H1 (cell line): ENCODE measurements around the gene TNS3. TPM values are rescaled to one million over a fixed set of nuclear protein-coding genes. Genes with fewer than 3 reads are reported as not detected.

Experiments used
- CTCF ChIA-PET: fragments of 300-600 bp; sonication (Branson Sonifier 250); formaldehyde crosslinking; loops from one replicate; lab custom pipeline; 2021; ENCODE audit not compliant: partially characterized antibody; lab: Charles Lee
- POLR2A ChIA-PET: fragments of 300-600 bp; sonication (Branson Sonifier 250); formaldehyde crosslinking; loops from one replicate; lab custom pipeline; 2021; ENCODE audit warnings: inconsistent platforms; ENCODE audit not compliant: partially characterized antibody; lab: Charles Lee
- DNase-seq, 2 experiments: peaks; one replicate each; pipeline versions ENCODE4 v3.0.0 to v3.0.0-alpha.2; 2010 to 2022; ENCODE audit warnings: low spot score in 2 of 2, low read depth in 1 of 2, mixed read lengths in 1 of 2
- FAIRE-seq: peaks from 2 replicates; lab custom pipeline; 2011; peaks lifted over from hg19 to GRCh38; lab: Jason Lieb, UNC
- H2AFZ ChIP-seq: 2 replicates; pipeline ENCODE4 v1.8.1; 2012; ENCODE audit warnings: low read length, inconsistent platforms
- H2AK5ac ChIP-seq: 2 replicates; pipeline ENCODE4 v1.6.1; 2013; ENCODE audit warnings: low read depth, low read length
- H2BK120ac ChIP-seq: replicated peaks from 2 replicates; pipeline ENCODE3; 2013; ENCODE audit warnings: low read depth, low read length, inconsistent platforms
- H2BK12ac ChIP-seq: 2 replicates; pipeline ENCODE4 v1.6.1; 2013; ENCODE audit warnings: low read depth, low read length
- H2BK15ac ChIP-seq: 2 replicates; pipeline ENCODE4 v1.6.1; 2013; ENCODE audit warnings: low read length
- H2BK20ac ChIP-seq: 2 replicates; pipeline ENCODE4 v1.6.1; 2013; ENCODE audit warnings: low read length
- H2BK5ac ChIP-seq: 2 replicates; pipeline ENCODE4 v1.6.1; 2013; ENCODE audit warnings: low read depth, low read length
- H3K14ac ChIP-seq: 2 replicates; pipeline ENCODE4 v1.6.1; 2013; ENCODE audit warnings: inconsistent platforms; ENCODE audit not compliant: insufficient read length
- H3K18ac ChIP-seq: 2 replicates; pipeline ENCODE4 v1.6.1; 2013; ENCODE audit warnings: low read length; ENCODE audit errors: extremely low read depth
- H3K23ac ChIP-seq: 2 replicates; pipeline ENCODE4 v1.6.1; 2013; ENCODE audit warnings: inconsistent platforms; ENCODE audit not compliant: insufficient read length
- H3K23me2 ChIP-seq: 2 replicates; pipeline ENCODE4 v1.6.1; 2013; ENCODE audit warnings: low read depth, low read length
- H3K27ac ChIP-seq: 2 replicates; pipeline ENCODE4 v1.6.1; 2011; ENCODE audit warnings: low read depth, low read length, inconsistent platforms
- H3K27me3 ChIP-seq, 4 experiments: replicated peaks in 1 of 4; 1 replicate in 1 of 4; 2 replicates in 3 of 4; pipeline versions ENCODE4 v1.6.1 to v1.8.1; 2011 to 2013; ENCODE audit warnings: low read length in 3 of 4, mild to moderate bottlenecking in 3 of 4, inconsistent platforms in 2 of 4, mixed read lengths in 2 of 4, moderate library complexity in 1 of 4; ENCODE audit not compliant: control insufficient read depth in 3 of 4, insufficient read depth in 3 of 4; ENCODE audit errors: extremely low read depth in 1 of 4
- H3K36me3 ChIP-seq, 4 experiments: 2 replicates each; pipeline versions ENCODE4 v1.6.1 to v1.8.1; 2011 to 2013; ENCODE audit warnings: mild to moderate bottlenecking in 4 of 4, low read length in 3 of 4, moderate library complexity in 2 of 4, control low read depth in 1 of 4, inconsistent platforms in 1 of 4; ENCODE audit not compliant: insufficient read depth in 4 of 4, control insufficient read depth in 2 of 4
- H3K4ac ChIP-seq: replicated peaks from 2 replicates; pipeline ENCODE3; 2013; ENCODE audit warnings: low read length, low read depth, mixed read lengths, inconsistent platforms; ENCODE audit not compliant: insufficient read length
- H3K4me1 ChIP-seq, 4 experiments: replicated peaks in 1 of 4; 1 replicate in 1 of 4; 2 replicates in 3 of 4; pipeline versions ENCODE4 v1.6.1 to v1.8.1; 2011 to 2013; ENCODE audit warnings: low read length in 3 of 4, inconsistent platforms in 2 of 4, mixed read lengths in 1 of 4; ENCODE audit not compliant: insufficient read depth in 4 of 4, control insufficient read depth in 3 of 4
- H3K4me2 ChIP-seq, 2 experiments: 2 replicates each; pipeline versions ENCODE4 v1.6.1 to v1.8.1; 2011 to 2013; ENCODE audit warnings: low read depth in 2 of 2, low read length in 2 of 2, control low read depth in 1 of 2, inconsistent platforms in 1 of 2, mild to moderate bottlenecking in 1 of 2; ENCODE audit not compliant: insufficient read depth in 1 of 2
- H3K4me3 ChIP-seq, 4 experiments: fragments of 200-600, 300-600 bp in 1 of 4; sonication (generic), shearing (Covaris generic), sonication (Bioruptor Twin) in 1 of 4; 2 replicates each; pipeline versions ENCODE4 v1.5.1 to v1.8.1; 2011 to 2016; ENCODE audit warnings: low read length in 4 of 4, low read depth in 3 of 4, control low read depth in 2 of 4, inconsistent platforms in 2 of 4, mild to moderate bottlenecking in 2 of 4, mixed read lengths in 1 of 4, moderate library complexity in 1 of 4; ENCODE audit not compliant: insufficient read depth in 2 of 4; ENCODE audit errors: extremely low read depth in 1 of 4
- H3K56ac ChIP-seq: replicated peaks from 2 replicates; pipeline ENCODE3; 2013; ENCODE audit warnings: low read depth, mild to moderate bottlenecking, mixed read lengths, low read length, inconsistent platforms; ENCODE audit not compliant: insufficient read length
- H3K79me1 ChIP-seq: 2 replicates; pipeline ENCODE4 v1.6.1; 2013; ENCODE audit warnings: low read depth, low read length, control low read depth
- H3K79me2 ChIP-seq, 2 experiments: 2 replicates each; pipeline versions ENCODE4 v1.6.1 to v1.8.1; 2012 to 2013; ENCODE audit warnings: low read length in 2 of 2, mild to moderate bottlenecking in 2 of 2, inconsistent platforms in 1 of 2; ENCODE audit not compliant: insufficient read depth in 2 of 2, control insufficient read depth in 1 of 2
- H3K9ac ChIP-seq, 4 experiments: replicated peaks in 1 of 4; 1 replicate in 1 of 4; 2 replicates in 3 of 4; pipeline versions ENCODE4 v1.6.1 to v1.8.1; 2011 to 2013; ENCODE audit warnings: low read depth in 3 of 4, low read length in 3 of 4, control low read depth in 2 of 4, mild to moderate bottlenecking in 2 of 4, moderate library complexity in 2 of 4, inconsistent platforms in 1 of 4; ENCODE audit errors: extremely low read depth in 1 of 4
- H3K9me3 ChIP-seq, 2 experiments: 2 replicates each; pipeline versions ENCODE4 v1.6.1 to v1.8.1; 2012 to 2013; ENCODE audit warnings: mild to moderate bottlenecking in 2 of 2, moderate library complexity in 2 of 2, control low read depth in 1 of 2, inconsistent platforms in 1 of 2, low read depth in 1 of 2, low read length in 1 of 2, mixed read lengths in 1 of 2; ENCODE audit not compliant: insufficient read depth in 2 of 2
- H4K20me1 ChIP-seq, 2 experiments: replicated peaks in 1 of 2; 2 replicates each; pipeline versions ENCODE3 to v1.8.1; 2011 to 2013; ENCODE audit warnings: inconsistent platforms in 2 of 2, low read length in 2 of 2, mild to moderate bottlenecking in 1 of 2; ENCODE audit not compliant: insufficient read depth in 2 of 2, control insufficient read depth in 1 of 2
- H4K5ac ChIP-seq: 2 replicates; pipeline ENCODE4 v1.6.1; 2013; ENCODE audit warnings: low read length, low read depth, mixed read lengths, inconsistent platforms; ENCODE audit not compliant: insufficient read length
- H4K8ac ChIP-seq: 2 replicates; pipeline ENCODE4 v1.8.0; 2013; ENCODE audit warnings: mild to moderate bottlenecking, moderate library complexity, low read length, inconsistent platforms; ENCODE audit not compliant: insufficient read depth; ENCODE audit errors: extremely low read depth
- H4K91ac ChIP-seq: replicated peaks from 2 replicates; pipeline ENCODE3; 2013; ENCODE audit warnings: low read length, mixed read lengths, inconsistent platforms; ENCODE audit not compliant: insufficient read length
- CBX5 ChIP-seq: fragments of 300-800, 300-1000 bp; sonication (generic); IDR thresholded peaks from 2 replicates; pipeline ENCODE4 v1.7.1; 2016; ENCODE audit warnings: antibody characterized with exemption, low read length, low read depth
- CREB1 ChIP-seq: IDR thresholded peaks from 2 replicates; pipeline ENCODE4 v1.6.1; 2012; ENCODE audit warnings: inconsistent platforms
- HDAC2 ChIP-seq, 2 experiments: fragments of 300-600 bp in 1 of 2; sonication (generic) in 1 of 2; IDR thresholded peaks; 2 replicates each; pipeline ENCODE4 v1.6.1; 2011 to 2012; ENCODE audit warnings: low read depth in 2 of 2, low read length in 2 of 2, mild to moderate bottlenecking in 2 of 2, moderate library complexity in 2 of 2, borderline replicate concordance in 1 of 2, inconsistent platforms in 1 of 2
- TBP ChIP-seq: IDR thresholded peaks from 2 replicates; pipeline ENCODE4 v1.6.1; 2011; ENCODE audit warnings: low read depth, low read length, improper control_type of control experiment
- WGBS, 2 experiments: shearing (Covaris generic) in 1 of 2; methylation state at CpG; one replicate each; pipeline versions ENCODE4 v1.1.6 to v1.1.7; 2013 to 2015; ENCODE audit warnings: low lambda C conversion rate in 2 of 2, mixed read lengths in 2 of 2, inconsistent platforms in 1 of 2, low coverage in 1 of 2, missing lambda C conversion rate in 1 of 2; ENCODE audit not compliant: insufficient replicate concordance in 2 of 2, insufficient coverage in 1 of 2, insufficient read length in 1 of 2; ENCODE audit errors: extremely low coverage in 1 of 2, missing lambda C conversion rate in 1 of 2; 5-methylcytosine and 5-hydroxymethylcytosine counted together
- polyA plus RNA-seq, 7 experiments: library from polyadenylated mRNA; depleted of rRNA in 3 of 7; stranded (reverse) in 5 of 7; unstranded in 2 of 7; fragments of >200 nt in 5 of 7; fragments of 200-250 nt in 2 of 7; gene quantifications; 1 replicate in 5 of 7; 2 replicates in 1 of 7; 4 replicates in 1 of 7; pipeline versions ENCODE4 v1.2.1 to v1.2.3, GENCODE V29; 2011 to 2013; ENCODE audit warnings: missing spikeins in 2 of 7, mixed read lengths in 2 of 7
- total RNA-seq: library from RNA; stranded (reverse); fragmentation: NEBNext Ultra II Directional; extraction: Animal tissue kit (Norgen Biotek cat#: 25700); gene quantifications from 2 replicates; pipeline ENCODE4 v1.2.1, GENCODE V29; 2021

TNS3 gene
- total and polyA plus RNA-seq, 2 of the 8 experiments (the other 6 are each of a cell fraction or from before 2014, with no cell fraction given) = 11.9 to 24.2 TPM

- no peak overlapping the region for H2AFZ ChIP-seq
- H4K8ac ChIP-seq = no peak overlapping the region
- H3K4me1 ChIP-seq = no peaks in the 10 kb centered on the region
- no peak overlapping the region for H3K18ac ChIP-seq
- H4K20me1 ChIP-seq = peaks cover 0 to 3% of the 10 kb centered on the region in 2 experiments
- FAIRE-seq = no peak
- H3K23ac ChIP-seq = no peak overlapping the region
- H3K27ac ChIP-seq = no peak overlapping the region
- no peak overlapping the region for H4K91ac ChIP-seq
- ChIA-PET POLR2A (interaction anchor here (0.7 kb wide), 1 partner anchor 21 kb away, joined by 3 read pairs; no protein-coding TSS in a partner anchor), CTCF (interaction anchor here (1.0 to 2.3 kb wide), 5 partner anchors 11 to 148 kb away, joined by 3 to 14 read pairs (median 4); no protein-coding TSS in a partner anchor)
- no peak overlapping the region for H2BK5ac ChIP-seq
- no peak overlapping the region for H3K9ac ChIP-seq
- no peak overlapping the region for H2AK5ac ChIP-seq
- no peak overlapping the region for H3K14ac ChIP-seq
- H3K79me1 ChIP-seq = no peaks in the 10 kb centered on the region
- WGBS, 2 experiments = 98% methylated on average over 6 of the region's 6 CpGs; no CpG with 5 or more reads in 1 of the 2 experiments
- peaks cover under 1 to 18% (median 14%) of the 10 kb centered on the region in 4 experiments; a peak in 6 of 8 replicates for H3K36me3 ChIP-seq
- no peak overlapping the region for H3K4me3 ChIP-seq
- H2BK120ac ChIP-seq = no peak overlapping the region
- no peak overlapping the region for H2BK12ac ChIP-seq
- no peak overlapping the region for H2BK15ac ChIP-seq
- H3K4ac ChIP-seq = no peak overlapping the region
- no peaks in the 10 kb centered on the region for H3K27me3 ChIP-seq
- no peak overlapping the region for H3K4me2 ChIP-seq
- no peak overlapping the region for H3K56ac ChIP-seq
- H4K5ac ChIP-seq = no peak overlapping the region
- no peak overlapping the region for H2BK20ac ChIP-seq
- H3K79me2 ChIP-seq = no peaks in the 10 kb centered on the region
- H3K23me2 ChIP-seq = no peaks in the 10 kb centered on the region
- no peak for DNase-seq
- H3K9me3 ChIP-seq = no peaks in the 10 kb centered on the region
- TF ChIP-seq TBP (no peak), HDAC2 (IDR thresholded peaks at IDR 0.05; ENCODE audit: borderline replicate concordance in 1 of 2, low read depth in 2 of 2, low read length in 2 of 2) (no peak), CREB1 (no peak), CBX5 (no peak)
Measured at GRCh38 chr7:47288060-47288459, 293.9 kb downstream of the TNS3 start.
